HEK293T (cell line): ENCODE results near the gene NID2.

Experiments used
- CTCF ChIA-PET: fragments of 350-600 bp; formaldehyde crosslinking; extraction: SDS; loops from one replicate; lab custom pipeline; 2021; ENCODE audit warnings: antibody characterized with exemption, inconsistent platforms; lab: Yijun Ruan, JAX
- POLR2A ChIA-PET: fragments of 350-600 bp; formaldehyde crosslinking; extraction: SDS; loops from one replicate; lab custom pipeline; 2020; ENCODE audit warnings: antibody characterized with exemption, inconsistent platforms; lab: Yijun Ruan, JAX
- DNase-seq: peaks from one replicate; pipeline ENCODE4 v3.0.0; 2012; ENCODE audit warnings: mixed read lengths; ENCODE audit errors: extremely low spot score
- ARNT ChIP-seq: fragments of 450-650 bp; IDR thresholded peaks from 2 replicates; pipeline ENCODE4 v1.6.1; 2017; ENCODE audit warnings: mild to moderate bottlenecking
- BHLHE40 ChIP-seq: fragments of 450-650 bp; IDR thresholded peaks from 2 replicates; pipeline ENCODE4 v1.6.1; 2016; ENCODE audit warnings: mild to moderate bottlenecking, moderate library complexity, borderline replicate concordance
- CTBP1 ChIP-seq: fragments of 450-650 bp; IDR thresholded peaks from 2 replicates; pipeline ENCODE4 v1.6.1; 2016; ENCODE audit warnings: borderline replicate concordance
- ELF4 ChIP-seq: fragments of 450-650 bp; IDR thresholded peaks from 2 replicates; pipeline ENCODE4 v1.6.1; 2017; ENCODE audit warnings: antibody characterized with exemption
- FOXA1 ChIP-seq: fragments of 450-650 bp; IDR thresholded peaks from 2 replicates; pipeline ENCODE4 v1.6.1; 2016; ENCODE audit warnings: mild to moderate bottlenecking
- FOXK2 ChIP-seq: fragments of 450-650 bp; IDR thresholded peaks from 2 replicates; pipeline ENCODE4 v1.6.1; 2016; ENCODE audit warnings: mild to moderate bottlenecking
- FOXM1 ChIP-seq: fragments of 450-650 bp; IDR thresholded peaks from 2 replicates; pipeline ENCODE4 v1.6.1; 2017; ENCODE audit warnings: mild to moderate bottlenecking, borderline replicate concordance
- HDGF ChIP-seq: fragments of 450-650 bp; IDR thresholded peaks from 2 replicates; pipeline ENCODE4 v1.6.1; 2017; ENCODE audit warnings: antibody characterized with exemption, borderline replicate concordance
- L3MBTL2 ChIP-seq: fragments of 450-650 bp; conservative IDR thresholded peaks from 2 replicates; pipeline ENCODE4 v1.6.1; 2016; ENCODE audit warnings: mild to moderate bottlenecking
- LEF1 ChIP-seq: fragments of 450-650 bp; IDR thresholded peaks from 2 replicates; pipeline ENCODE4 v1.6.1; 2017; ENCODE audit warnings: mild to moderate bottlenecking, borderline replicate concordance
- NFRKB ChIP-seq: fragments of 450-650 bp; IDR thresholded peaks from 2 replicates; pipeline ENCODE4 v1.6.1; 2016; ENCODE audit warnings: mild to moderate bottlenecking, moderate library complexity
- SP1 ChIP-seq: fragments of 450-650 bp; IDR thresholded peaks from 2 replicates; pipeline ENCODE4 v1.6.1; 2017
- SUZ12 ChIP-seq: fragments of 450-650 bp; IDR thresholded peaks from 2 replicates; pipeline ENCODE4 v1.6.1; 2016; ENCODE audit warnings: mild to moderate bottlenecking
- TARDBP ChIP-seq: fragments of 450-650 bp; IDR thresholded peaks from 2 replicates; pipeline ENCODE4 v1.6.1; 2016
- ZNF384 ChIP-seq: fragments of 450-650 bp; IDR thresholded peaks from 2 replicates; pipeline ENCODE4 v1.6.1; 2016
- TF ChIP-seq, protein P1 (sequence below): fragments of 450-650 bp; IDR thresholded peaks from 2 replicates; pipeline ENCODE4 v1.6.1; 2016

Gene NID2

DNA sequence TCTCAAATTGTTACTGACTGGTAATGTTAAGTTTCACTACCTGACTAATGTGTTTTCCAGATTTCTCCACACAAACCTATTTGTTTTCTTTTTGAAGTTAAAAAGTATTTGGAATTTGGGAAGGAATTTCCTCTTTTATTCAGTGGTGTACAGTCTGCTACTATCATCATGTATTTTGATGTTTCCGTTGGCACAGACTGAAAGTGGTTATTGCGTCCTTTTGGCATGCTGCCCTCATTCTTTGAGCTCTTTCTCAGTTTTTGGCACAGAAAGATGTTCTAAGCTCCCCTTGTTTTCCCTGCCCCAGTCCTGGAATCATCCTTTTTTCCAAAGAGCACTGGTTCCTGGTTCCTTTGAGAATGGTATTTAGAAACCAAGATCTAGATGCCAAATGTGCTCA lies 110.9 kb downstream of the NID2 start:
- ChIA-PET POLR2A (interaction anchor here (0.6 kb wide), 1 partner anchor 1104 kb away, joined by 3 read pairs; no protein-coding TSS in a partner anchor), CTCF (interaction anchor here (0.9 kb wide), 1 partner anchor 21 kb away, joined by 3 read pairs; no protein-coding TSS in a partner anchor)

More for the DNA sequence above, 110.9 kb downstream of the NID2 start:
- no peak for DNase-seq
- TF ChIP-seq ELF4 (no peak), ZNF384 (no peak), FOXM1 (no peak), CTBP1 (no peak), NFRKB (no peak), FOXK2 (no peak), FOXA1 (no peak), SP1 (no peak), TARDBP (no peak), LEF1 (no peak), BHLHE40 (no peak), HDGF (no peak), L3MBTL2 (no peak), ARNT (no peak), SUZ12 (no peak)
- TF ChIP-seq, protein P1, sequence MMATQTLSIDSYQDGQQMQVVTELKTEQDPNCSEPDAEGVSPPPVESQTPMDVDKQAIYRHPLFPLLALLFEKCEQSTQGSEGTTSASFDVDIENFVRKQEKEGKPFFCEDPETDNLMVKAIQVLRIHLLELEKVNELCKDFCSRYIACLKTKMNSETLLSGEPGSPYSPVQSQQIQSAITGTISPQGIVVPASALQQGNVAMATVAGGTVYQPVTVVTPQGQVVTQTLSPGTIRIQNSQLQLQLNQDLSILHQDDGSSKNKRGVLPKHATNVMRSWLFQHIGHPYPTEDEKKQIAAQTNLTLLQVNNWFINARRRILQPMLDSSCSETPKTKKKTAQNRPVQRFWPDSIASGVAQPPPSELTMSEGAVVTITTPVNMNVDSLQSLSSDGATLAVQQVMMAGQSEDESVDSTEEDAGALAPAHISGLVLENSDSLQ, result no peak
